K562 (cell line): ENCODE data around the gene OAT. TPM values are rescaled to one million over a fixed set of nuclear protein-coding genes. Genes with fewer than 3 reads are reported as not detected.

Experiments used
- FOXM1 ChIP-seq, 2 experiments: fragments of 450-650 bp in 1 of 2; sonication (generic) in 1 of 2; formaldehyde crosslinking in 1 of 2; IDR thresholded peaks; 2 replicates each; pipeline versions ENCODE4 v1.6.1 to v1.9.0; 2017 to 2022; ENCODE audit warnings: low read depth in 2 of 2, mild to moderate bottlenecking in 2 of 2, missing genetic modification reagents in 1 of 2, moderate library complexity in 1 of 2
- ZBTB8A ChIP-seq: fragments of 450-650 bp; IDR thresholded peaks from 2 replicates; pipeline ENCODE4 v1.6.1; 2018; ENCODE audit warnings: mild to moderate bottlenecking, moderate library complexity; ENCODE audit not compliant: partially characterized antibody
- ZFP1 ChIP-seq: fragments of 450-650 bp; formaldehyde crosslinking; IDR thresholded peaks from 2 replicates; pipeline ENCODE4 v1.4.0; 2020; ENCODE audit warnings: mild to moderate bottlenecking, mixed read lengths
- ZFP36 ChIP-seq: fragments of 150-350 bp; IDR thresholded peaks from 2 replicates; pipeline ENCODE4 v1.6.1; 2018; ENCODE audit warnings: low read length, low read depth; ENCODE audit not compliant: partially characterized antibody
- polyA plus RNA-seq, 8 experiments: library from polyadenylated mRNA; depleted of rRNA in 4 of 8; stranded (reverse) in 5 of 8; unstranded in 3 of 8; fragments of >200 nt; fragmentation: Nextera tagmentation in 2 of 8; fragmentation: Illumina TruSeq in 1 of 8; extraction: Ambion mirVana in 2 of 8; extraction: Trizol in 1 of 8; gene quantifications; 2 replicates each; pipeline versions ENCODE4 v1.2.1 to v1.2.3, GENCODE V29; 2011 to 2014; ENCODE audit warnings: inconsistent platforms in 1 of 8, missing spikeins in 1 of 8
- total RNA-seq, 7 experiments: library from RNA; depleted of rRNA in 6 of 7; stranded (reverse); fragments of >200 nt in 6 of 7; fragmentation: Illumina TruSeq in 2 of 7; extraction: Trizol in 2 of 7; gene quantifications; 2 replicates each; pipeline versions ENCODE4 v1.2.1 to v1.2.3, GENCODE V29; 2011 to 2021; ENCODE audit warnings: low replicate concordance in 1 of 7
- TF ChIP-seq, protein P1 (sequence below), 2 experiments: fragments of 450-650 bp in 1 of 2; sonication (generic) in 1 of 2; formaldehyde crosslinking in 1 of 2; IDR thresholded peaks; 2 replicates each; pipeline versions ENCODE4 v1.7.1 to v1.9.0; 2016 to 2022; ENCODE audit warnings: inconsistent platforms in 1 of 2, mild to moderate bottlenecking in 1 of 2, missing genetic modification reagents in 1 of 2
- TF ChIP-seq, protein P2 (sequence below): fragments of 250-450 bp; sonication (Bioruptor Pico); IDR thresholded peaks from 2 replicates; pipeline ENCODE4 v1.8.0; 2022; ENCODE audit warnings: moderate library complexity, mild to moderate bottlenecking, inconsistent platforms

OAT gene
- total and polyA plus RNA-seq, 9 of the 15 experiments (the other 6 are each of a cell fraction or from before 2014, with no cell fraction given), result 100 to 312 (median 163) TPM

DNA sequence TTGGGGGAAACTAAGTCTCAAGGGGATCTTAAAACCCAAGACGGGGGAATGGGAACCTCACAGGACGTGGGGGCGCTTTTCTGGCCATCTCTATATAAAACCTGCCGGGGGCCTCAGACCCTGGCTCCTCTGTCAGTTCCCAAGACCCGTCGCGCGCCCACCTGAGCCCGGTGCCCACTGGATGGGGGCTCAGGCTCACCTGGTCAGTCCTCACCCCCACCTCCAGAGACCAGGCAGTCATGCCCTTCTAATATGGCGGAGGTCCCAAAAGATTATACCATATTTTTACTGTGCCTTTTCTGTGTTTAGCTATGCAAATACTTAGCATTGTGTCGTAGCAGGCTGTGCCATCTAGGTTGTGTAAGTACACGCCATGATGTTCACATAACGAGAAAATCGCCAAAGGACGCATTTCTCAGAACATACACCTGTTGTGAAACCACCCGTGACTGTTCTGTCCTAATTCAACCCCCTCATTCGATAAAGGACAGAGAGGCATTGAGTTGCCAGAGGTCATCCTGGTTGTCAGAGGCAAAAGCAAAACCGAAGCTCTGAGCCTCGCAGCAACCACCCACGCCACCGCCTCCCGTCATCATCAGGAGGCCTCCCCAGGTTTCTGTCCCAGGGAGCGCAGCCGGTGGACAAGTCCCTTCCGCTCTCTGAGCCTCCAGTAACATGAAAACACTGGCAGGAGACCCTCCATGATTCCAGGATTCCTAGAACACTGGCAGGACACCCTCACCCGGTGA lies 28.9 kb downstream of the OAT start (continued):
- TF ChIP-seq, protein P1, sequence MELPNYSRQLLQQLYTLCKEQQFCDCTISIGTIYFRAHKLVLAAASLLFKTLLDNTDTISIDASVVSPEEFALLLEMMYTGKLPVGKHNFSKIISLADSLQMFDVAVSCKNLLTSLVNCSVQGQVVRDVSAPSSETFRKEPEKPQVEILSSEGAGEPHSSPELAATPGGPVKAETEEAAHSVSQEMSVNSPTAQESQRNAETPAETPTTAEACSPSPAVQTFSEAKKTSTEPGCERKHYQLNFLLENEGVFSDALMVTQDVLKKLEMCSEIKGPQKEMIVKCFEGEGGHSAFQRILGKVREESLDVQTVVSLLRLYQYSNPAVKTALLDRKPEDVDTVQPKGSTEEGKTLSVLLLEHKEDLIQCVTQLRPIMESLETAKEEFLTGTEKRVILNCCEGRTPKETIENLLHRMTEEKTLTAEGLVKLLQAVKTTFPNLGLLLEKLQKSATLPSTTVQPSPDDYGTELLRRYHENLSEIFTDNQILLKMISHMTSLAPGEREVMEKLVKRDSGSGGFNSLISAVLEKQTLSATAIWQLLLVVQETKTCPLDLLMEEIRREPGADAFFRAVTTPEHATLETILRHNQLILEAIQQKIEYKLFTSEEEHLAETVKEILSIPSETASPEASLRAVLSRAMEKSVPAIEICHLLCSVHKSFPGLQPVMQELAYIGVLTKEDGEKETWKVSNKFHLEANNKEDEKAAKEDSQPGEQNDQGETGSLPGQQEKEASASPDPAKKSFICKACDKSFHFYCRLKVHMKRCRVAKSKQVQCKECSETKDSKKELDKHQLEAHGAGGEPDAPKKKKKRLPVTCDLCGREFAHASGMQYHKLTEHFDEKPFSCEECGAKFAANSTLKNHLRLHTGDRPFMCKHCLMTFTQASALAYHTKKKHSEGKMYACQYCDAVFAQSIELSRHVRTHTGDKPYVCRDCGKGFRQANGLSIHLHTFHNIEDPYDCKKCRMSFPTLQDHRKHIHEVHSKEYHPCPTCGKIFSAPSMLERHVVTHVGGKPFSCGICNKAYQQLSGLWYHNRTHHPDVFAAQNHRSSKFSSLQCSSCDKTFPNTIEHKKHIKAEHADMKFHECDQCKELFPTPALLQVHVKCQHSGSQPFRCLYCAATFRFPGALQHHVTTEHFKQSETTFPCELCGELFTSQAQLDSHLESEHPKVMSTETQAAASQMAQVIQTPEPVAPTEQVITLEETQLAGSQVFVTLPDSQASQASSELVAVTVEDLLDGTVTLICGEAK (IDR thresholded peaks at IDR 0.05), result no peak
- TF ChIP-seq, protein P1 (CRISPR knock-in tag; IDR thresholded peaks at IDR 0.05), result no peak
- TF ChIP-seq FOXM1 (IDR thresholded peaks at IDR 0.05; ENCODE audit: low read depth), result no peak
- TF ChIP-seq FOXM1 (CRISPR knock-in tag; IDR thresholded peaks at IDR 0.05; ENCODE audit: low read depth), result no peak
- no peak for TF ChIP-seq ZFP1 (CRISPR knock-in tag)
- TF ChIP-seq ZBTB8A, result no peak
- TF ChIP-seq, protein P2, sequence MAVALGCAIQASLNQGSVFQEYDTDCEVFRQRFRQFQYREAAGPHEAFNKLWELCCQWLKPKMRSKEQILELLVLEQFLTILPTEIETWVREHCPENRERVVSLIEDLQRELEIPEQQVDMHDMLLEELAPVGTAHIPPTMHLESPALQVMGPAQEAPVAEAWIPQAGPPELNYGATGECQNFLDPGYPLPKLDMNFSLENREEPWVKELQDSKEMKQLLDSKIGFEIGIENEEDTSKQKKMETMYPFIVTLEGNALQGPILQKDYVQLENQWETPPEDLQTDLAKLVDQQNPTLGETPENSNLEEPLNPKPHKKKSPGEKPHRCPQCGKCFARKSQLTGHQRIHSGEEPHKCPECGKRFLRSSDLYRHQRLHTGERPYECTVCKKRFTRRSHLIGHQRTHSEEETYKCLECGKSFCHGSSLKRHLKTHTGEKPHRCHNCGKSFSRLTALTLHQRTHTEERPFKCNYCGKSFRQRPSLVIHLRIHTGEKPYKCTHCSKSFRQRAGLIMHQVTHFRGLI (CRISPR knock-in tag), result no peak
- TF ChIP-seq ZFP36, result no peak
